NCI-H526 treated with DMSO at 0.1 percent for 48 hours (cell line): ENCODE results near the gene RBP4.

Source experiments
- DNase-seq: peaks from one replicate; lab custom pipeline; 2025; lab: John Stamatoyannopoulos, UW

RBP4 gene

GRCh38 chr10:93601146-93601773 is at the start of gene RBP4:
Gene RBP4, minus strand, starts transcription at chr10:93601235. Its CDS starts 207 bp downstream, at chr10:93601028.
- DNase-seq, result no peak

- no peak for DNase-seq
Measured at GRCh38 chr10:93639791-93640190, 38.8 kb upstream of the RBP4 start.

- no peak for DNase-seq
Measured at GRCh38 chr10:93630625-93631557, 29.9 kb upstream of the RBP4 start.

GRCh38 chr10:93629647-93630305 is 28.7 kb upstream of the RBP4 start:
- no peak for DNase-seq

GRCh38 chr10:93628858-93629257 is 27.8 kb upstream of the RBP4 start:
- no peak for DNase-seq

- no peak for DNase-seq
Measured at GRCh38 chr10:93622942-93623341, 21.9 kb upstream of the RBP4 start.

GRCh38 chr10:93620925-93621324 is 19.9 kb upstream of the RBP4 start:
- no peak for DNase-seq

- no peak for DNase-seq
Measured at GRCh38 chr10:93615576-93616235, 14.7 kb upstream of the RBP4 start.

- DNase-seq, result no peak
Measured at GRCh38 chr10:93614101-93614825, 13.2 kb upstream of the RBP4 start.

GRCh38 chr10:93613126-93613525 is 12.1 kb upstream of the RBP4 start:
- no peak for DNase-seq

- DNase-seq, result no peak
Measured at GRCh38 chr10:93612311-93612710, 11.3 kb upstream of the RBP4 start, which contains the start of gene PDE6C. Gene PDE6C, plus strand, starts transcription at chr10:93612537. Its CDS starts 189 bp downstream, at chr10:93612726.

- DNase-seq, result no peak
Measured at GRCh38 chr10:93608421-93608820, 7.4 kb upstream of the RBP4 start.

GRCh38 chr10:93604146-93604545 is 3.1 kb upstream of the RBP4 start:
- DNase-seq, result no peak

- no peak for DNase-seq
Measured at GRCh38 chr10:93603023-93603422, 2.0 kb upstream of the RBP4 start.

- no peak for DNase-seq
Measured at GRCh38 chr10:93601774-93602162, 733 bp upstream of the RBP4 start.

- DNase-seq, result no peak
Measured at GRCh38 chr10:93600446-93601145, 439 bp downstream of the RBP4 start.

- no peak for DNase-seq
Measured at GRCh38 chr10:93599778-93600177, 1.3 kb downstream of the RBP4 start.

- DNase-seq, result no peak
Measured at GRCh38 chr10:93599335-93599734, 1.7 kb downstream of the RBP4 start.

- no peak for DNase-seq
Measured at GRCh38 chr10:93598157-93598556, 2.9 kb downstream of the RBP4 start.

GRCh38 chr10:93597075-93597599 is 3.9 kb downstream of the RBP4 start:
- DNase-seq, result no peak

- no peak for DNase-seq
Measured at GRCh38 chr10:93596539-93596938, 4.5 kb downstream of the RBP4 start.
